HG02840 (cell line): Measurements from ENCODE around the gene NCLN.
A peak's percentile ranks its signal among the peaks of the same experiment; 100 is the strongest.
"Not testable (repeated sequence)": the region's sequence is repeated elsewhere in the genome, so short reads cannot be mapped to it uniquely, and the experiment has no call there.

ENCODE experiments used
- ATAC-seq: cut with Tn5 transposase; IDR thresholded peaks from one replicate; pipeline ENCODE4 v1.9.1; 2021; ENCODE audit warnings: mild to moderate bottlenecking, moderate library complexity, moderate number of reproducible peaks; ENCODE audit not compliant: unreplicated experiment, low FRiP score

The NCLN gene

DNA sequence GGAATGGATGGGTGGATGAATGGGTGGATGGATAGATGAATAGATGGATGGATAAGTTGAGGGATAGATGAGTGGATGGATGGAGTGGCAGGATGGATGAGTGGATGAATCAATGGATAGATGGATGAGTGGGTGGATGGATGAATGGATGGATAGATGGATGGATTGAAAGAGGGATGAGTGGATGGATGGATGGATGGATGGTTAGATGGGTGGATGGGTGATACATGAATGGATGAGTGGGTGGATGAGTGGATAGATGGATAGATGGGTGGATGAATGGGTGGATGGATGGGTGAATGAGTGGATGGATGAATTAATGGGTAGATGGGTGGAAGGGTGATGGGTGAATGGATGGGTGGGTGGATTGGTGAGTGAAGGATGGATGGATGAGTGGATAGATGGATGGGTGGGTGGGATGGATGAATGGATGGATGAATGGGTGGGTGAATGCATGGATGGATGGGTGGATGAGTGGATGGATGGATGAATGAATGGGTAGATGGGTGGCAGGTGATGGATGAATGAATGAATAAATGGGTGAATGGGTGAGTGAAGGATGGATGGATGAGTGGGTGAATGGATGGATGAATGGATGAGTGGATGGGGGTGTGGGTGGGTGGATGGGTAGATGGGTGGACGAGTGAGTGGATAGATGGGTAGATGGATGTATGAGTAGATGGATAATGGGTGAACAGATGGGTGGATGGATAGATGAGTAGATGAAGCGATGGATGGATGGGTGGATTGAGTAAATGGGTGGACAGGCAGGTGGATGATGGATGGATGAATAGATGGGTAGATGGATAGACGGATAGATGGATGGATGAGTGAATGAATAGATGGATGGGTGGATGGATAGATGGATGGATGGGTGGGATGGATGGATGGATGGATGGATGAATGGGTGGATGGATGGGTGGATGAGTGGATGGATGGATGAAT is 32.2 kb upstream of the NCLN start:
- no peak for ATAC-seq

- not testable (repeated sequence) for ATAC-seq
Observed at GRCh38 chr19:3154447-3154846, 31.3 kb upstream of the NCLN start.

- peak; percentile 65 for ATAC-seq
Observed at GRCh38 chr19:3154957-3155736, 30.6 kb upstream of the NCLN start.

GRCh38 chr19:3157096-3157845 is 28.5 kb upstream of the NCLN start:
- no peak for ATAC-seq

DNA sequence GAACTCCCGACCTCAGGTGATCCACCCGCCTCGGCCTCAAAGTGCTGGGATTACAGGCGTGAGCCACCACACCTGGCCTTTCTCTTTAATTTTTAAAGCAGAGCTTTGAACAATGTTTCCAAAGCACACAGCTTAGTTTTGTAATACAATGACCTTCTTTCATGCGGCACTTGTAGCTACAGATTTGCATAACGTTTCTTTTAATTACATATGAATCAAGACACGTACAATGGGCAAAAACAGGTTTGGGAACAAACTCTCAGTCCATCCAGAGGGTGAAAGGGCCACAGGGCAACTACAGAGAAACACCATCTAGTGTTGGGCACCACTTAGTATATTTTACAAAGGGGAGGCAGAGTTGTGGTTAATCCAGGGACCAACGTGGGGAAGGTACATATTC is 26.2 kb upstream of the NCLN start:
- no peak for ATAC-seq

- ATAC-seq = no peak
Observed at GRCh38 chr19:3160219-3160618, 25.5 kb upstream of the NCLN start.

- no peak for ATAC-seq
Observed at GRCh38 chr19:3161453-3161852, 24.3 kb upstream of the NCLN start.

DNA sequence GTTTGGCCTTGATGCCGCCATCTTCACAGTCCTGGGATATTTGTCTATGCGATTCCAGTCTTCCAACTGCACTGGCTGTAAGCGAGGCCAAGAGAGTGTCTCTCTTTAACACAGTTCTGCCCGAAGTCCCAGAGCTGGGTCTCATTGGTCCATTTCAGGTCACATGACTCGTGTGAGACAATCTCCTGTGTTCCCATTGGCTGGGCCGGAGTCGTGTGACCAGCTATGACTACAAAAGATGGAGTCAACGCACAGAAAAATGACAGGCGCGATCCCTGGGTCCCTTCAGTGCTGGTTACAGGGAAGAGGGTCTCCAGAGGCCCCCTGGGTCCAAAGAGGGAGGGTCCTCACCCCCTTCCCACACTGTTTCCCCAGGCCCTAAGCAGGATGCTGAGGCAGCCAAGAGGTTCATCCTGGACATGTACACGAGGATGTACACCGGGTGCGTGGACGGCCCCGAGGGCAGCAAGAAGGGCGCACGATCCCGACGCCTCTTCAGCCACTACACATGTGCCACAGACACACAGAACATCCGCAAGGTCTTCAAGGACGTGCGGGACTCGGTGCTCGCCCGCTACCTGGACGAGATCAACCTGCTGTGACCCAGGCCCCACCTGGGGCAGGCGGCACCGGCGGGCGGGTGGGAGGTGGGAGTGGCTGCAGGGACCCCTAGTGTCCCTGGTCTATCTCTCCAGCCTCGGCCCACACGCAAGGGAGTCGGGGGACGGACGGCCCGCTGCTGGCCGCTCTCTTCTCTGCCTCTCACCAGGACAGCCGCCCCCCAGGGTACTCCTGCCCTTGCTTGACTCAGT is 23.1 kb upstream of the NCLN start:
- no peak for ATAC-seq

- ATAC-seq = no peak
Observed at GRCh38 chr19:3163230-3163886, 22.4 kb upstream of the NCLN start.

GRCh38 chr19:3163943-3164342 is 21.8 kb upstream of the NCLN start:
- no peak for ATAC-seq

DNA sequence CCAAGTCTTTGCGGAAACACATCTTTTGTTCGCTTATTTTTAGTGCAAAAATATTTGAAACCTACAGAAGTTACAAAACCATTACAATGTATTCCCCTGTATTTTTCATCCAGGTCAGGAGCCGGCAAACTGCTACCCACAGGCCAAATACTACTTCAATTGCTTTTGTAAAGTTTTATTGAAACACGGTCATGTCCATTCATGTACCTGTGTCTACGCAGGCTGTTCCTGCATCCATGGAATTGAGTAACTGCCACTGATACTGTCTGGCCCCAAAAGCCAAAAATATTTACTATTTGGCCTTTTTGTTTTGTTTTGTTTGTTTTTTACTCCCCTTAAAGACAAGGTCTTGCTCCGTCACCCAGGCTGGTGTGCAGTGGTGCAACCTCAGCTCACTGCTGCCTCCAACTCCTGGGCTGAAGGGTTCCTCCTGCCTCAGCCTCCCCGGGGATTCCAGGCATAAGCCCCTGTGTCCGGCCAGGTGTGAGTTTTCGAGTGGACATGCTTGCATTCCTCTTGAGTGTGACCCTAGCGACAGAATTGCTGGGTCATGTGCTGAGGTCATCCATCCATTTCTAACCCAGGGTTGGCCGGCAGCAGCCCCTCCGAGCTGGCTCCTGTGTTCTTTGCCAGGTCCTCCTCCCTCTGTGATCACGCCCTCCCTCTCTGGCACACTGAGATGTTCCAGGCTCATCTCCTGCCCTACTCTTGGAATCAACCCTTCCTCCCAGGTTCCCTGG is 18.0 kb upstream of the NCLN start:
- ATAC-seq = no peak

- ATAC-seq = no peak
Observed at GRCh38 chr19:3171894-3172672, 13.6 kb upstream of the NCLN start.

DNA sequence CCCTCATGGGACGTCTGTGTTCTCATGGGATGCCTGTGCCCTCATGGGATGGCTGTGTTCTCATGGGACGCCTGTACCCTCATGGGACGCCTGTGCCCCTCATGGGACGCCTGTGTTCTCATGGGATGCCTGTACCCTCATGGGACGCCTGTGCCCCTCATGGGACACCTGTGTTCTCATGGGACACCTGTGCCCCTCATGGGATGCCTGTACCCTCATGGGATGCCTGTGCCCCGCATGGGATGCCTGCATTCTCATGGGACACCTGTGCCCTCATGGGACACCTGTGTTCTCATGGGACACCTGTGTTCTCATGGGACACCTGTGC is 13.1 kb upstream of the NCLN start:
- not testable (repeated sequence) for ATAC-seq

GRCh38 chr19:3175781-3176714 is 9.7 kb upstream of the NCLN start:
- no peak for ATAC-seq

DNA sequence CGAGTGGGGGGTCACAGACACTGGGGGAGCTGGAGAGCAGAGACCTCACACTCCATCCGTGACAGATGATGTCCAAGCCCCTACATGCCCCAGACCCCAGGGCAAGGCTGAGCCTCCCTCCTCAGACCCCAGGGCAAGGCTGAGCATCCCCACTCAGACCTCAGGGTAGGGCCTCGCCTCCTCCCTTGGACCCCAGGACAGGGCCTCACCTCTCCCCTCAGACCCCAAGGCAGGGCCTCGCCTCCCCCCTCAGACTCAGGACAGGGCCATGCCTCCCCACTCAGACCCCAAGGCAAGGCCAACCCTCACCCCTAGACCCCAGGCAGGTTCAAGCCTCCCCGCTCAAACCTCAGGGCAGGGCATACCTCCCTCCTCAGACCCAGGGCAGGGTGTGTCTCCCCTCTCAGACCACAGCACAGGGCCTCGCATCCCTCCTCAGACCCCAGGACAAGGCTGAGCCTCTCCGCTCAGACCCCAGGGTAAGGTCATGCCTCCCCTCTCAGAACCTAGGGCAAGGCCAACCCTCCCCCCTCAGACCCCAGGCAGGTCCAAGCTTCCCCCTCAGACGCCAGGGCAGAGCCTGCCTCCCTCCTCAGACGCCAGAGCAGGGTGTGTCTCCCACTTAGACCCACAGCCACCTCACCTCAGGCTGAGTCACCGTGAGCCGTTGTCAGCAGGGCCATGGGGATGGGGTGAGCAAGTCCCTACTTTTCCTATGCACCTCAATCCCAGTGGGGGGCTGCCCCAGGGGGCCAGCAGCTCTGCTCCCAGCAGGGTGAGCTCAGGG is 8.8 kb upstream of the NCLN start:
- ATAC-seq = no peak

- no peak for ATAC-seq
Observed at GRCh38 chr19:3178377-3178972, 7.3 kb upstream of the NCLN start, which contains the start of gene S1PR4. S1PR4 (plus strand) TSS chr19:3178769; CDS start chr19:3178793, 24 bp downstream.
